GM18870 (cell line): ENCODE measurements around the gene HIC2.
"Not testable (repeated sequence)": the region's sequence is repeated elsewhere in the genome, so short reads cannot be mapped to it uniquely, and the experiment has no call there.

Experiments
- ATAC-seq: cut with Tn5 transposase; IDR thresholded peaks from one replicate; pipeline ENCODE4 v1.9.1; 2021; ENCODE audit warnings: moderate library complexity; ENCODE audit not compliant: unreplicated experiment

HIC2 gene

GRCh38 chr22:21449531-21450319 lies 32.6 kb downstream of the HIC2 start:
- no peak for ATAC-seq

DNA sequence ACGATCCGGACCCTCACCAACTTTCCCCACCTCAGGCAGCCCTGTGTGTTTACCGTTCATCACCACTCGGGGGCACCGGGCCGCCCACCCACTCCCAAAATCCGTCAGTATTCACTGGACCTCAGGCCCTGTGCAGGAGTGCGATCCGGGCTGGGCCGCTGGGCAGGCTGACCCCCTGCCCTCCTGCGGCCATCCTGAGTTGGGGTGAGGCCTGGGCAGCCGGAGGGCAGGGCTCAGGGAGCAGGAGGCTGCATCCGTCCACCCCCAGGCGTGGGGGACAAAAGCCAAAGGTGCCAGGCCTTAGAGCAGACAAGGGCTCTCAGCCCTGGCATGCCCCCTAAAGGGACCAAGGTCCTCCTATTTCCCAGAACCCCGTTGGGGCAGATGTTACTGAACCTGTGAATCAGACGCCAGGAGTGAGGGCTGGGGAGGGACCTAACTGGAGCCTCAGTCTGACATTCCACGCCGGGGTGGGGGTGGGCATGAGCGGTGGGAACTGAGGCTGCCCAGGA lies 33.2 kb downstream of the HIC2 start:
- ATAC-seq = no peak

GRCh38 chr22:21450858-21451353 lies 33.7 kb downstream of the HIC2 start:
- no peak for ATAC-seq

DNA sequence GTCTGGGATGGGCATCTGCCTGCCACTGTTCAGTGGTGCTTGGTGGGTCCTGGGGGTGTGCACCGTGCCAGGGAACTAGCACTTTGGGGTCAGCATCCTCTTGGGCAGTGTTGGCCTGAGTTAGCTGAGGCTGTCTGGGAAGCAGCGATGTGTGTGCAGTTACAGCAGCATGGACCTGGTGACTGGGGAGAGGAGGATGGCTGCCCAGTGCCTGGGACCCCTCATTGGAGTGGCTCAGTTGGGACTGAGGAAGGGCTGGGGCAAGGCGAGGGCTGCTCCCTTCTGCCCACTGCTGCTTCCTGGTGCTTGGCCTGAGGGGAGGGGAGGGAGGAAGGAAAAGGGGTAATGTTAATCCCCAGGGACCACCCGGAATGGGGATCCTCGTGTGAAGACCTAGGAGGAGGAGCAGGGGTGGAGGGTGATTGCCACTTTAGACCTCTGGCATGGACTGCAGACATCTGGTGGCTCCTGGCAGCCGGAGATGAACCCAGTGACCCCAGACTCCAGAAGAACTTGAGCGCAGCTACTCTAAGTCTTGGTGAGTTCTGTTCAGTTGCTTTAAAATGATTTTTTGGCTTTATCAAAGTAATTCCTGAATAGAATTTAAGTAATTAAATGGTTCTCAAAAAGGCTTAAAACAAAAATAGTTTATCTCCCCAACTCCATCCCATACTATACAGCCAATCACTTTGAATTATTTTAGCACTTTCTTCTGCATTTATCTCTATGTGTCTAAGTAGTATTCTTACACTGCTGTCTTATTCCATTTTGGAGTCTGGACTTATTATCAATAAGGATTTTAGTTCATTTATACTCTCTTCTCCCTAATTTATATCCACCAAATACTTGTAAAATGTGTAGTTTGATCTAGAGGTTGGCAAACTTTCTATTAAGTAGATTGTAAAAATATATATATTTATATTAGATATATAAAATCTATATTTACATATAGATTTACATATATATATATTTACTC lies 34.7 kb downstream of the HIC2 start:
- no peak for ATAC-seq

DNA sequence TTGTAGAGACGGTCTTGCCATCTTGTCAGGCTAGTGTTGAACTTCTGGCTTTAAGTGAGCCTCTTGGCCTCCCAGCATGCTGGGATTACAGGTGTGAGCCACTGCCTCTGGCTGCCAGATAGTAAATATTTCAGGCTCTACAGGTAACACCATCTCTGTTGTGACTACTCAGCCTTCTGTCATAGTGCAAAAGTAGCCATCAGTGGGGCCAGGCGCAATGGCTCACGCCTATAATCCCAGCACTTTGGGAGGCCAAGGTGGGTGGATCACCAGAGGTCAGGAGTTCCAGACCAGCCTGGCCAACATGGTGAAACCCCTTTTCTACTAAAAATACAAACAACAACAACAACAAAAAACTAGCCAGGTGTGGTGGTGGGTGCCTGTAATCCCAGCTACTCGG lies 35.5 kb downstream of the HIC2 start:
- ATAC-seq = not testable (repeated sequence)

DNA sequence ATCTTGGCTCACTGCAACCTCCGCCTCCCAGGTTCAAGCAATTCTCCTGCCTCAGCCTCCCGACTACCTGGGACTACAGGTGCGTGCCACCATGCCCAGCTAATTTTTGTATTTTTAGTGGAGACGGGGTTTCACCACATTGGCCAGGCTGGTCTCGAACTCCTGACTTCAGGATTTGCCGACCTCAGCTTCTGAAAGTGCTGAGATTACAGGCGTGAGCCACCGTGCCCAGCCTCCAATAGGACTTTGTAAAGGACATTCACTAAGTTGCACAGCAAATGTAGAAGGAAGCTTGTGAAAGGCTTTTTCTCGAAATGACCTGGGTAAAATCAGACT lies 37.8 kb downstream of the HIC2 start:
- not testable (repeated sequence) for ATAC-seq

- no peak for ATAC-seq
These were observed 38.3 kb downstream of the HIC2 start for GRCh38 chr22:21455334-21456089.

GRCh38 chr22:21457023-21457787 lies 40.0 kb downstream of the HIC2 start:
- ATAC-seq = no peak

DNA sequence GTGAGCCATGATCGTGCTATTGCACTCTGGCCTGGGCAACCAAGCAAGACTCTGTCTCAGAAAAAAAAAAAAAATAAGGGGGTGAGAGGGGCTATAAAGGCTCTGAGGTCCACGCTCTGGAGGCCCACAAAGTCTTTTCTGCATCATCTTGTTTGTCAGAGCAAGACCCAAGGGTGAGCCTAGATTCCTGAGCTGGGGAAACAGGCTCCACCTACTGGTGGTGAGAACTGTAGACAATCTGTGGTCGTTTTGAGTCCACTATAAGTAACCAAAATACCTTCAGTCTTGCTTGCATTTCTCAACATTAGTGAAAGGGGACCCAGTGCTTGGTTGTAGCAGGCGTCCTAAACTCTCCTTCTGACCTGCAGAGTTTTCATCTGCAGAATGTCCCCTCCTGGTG lies 45.5 kb downstream of the HIC2 start:
- ATAC-seq = not testable (repeated sequence)

- peak; percentile 19 for ATAC-seq
These were observed 50.4 kb downstream of the HIC2 start, which contains the start of gene TMEM191C for GRCh38 chr22:21467337-21468193. Gene TMEM191C (plus strand): TSS chr22:21467387. CDS start chr22:21467460, 73 bp downstream.

DNA sequence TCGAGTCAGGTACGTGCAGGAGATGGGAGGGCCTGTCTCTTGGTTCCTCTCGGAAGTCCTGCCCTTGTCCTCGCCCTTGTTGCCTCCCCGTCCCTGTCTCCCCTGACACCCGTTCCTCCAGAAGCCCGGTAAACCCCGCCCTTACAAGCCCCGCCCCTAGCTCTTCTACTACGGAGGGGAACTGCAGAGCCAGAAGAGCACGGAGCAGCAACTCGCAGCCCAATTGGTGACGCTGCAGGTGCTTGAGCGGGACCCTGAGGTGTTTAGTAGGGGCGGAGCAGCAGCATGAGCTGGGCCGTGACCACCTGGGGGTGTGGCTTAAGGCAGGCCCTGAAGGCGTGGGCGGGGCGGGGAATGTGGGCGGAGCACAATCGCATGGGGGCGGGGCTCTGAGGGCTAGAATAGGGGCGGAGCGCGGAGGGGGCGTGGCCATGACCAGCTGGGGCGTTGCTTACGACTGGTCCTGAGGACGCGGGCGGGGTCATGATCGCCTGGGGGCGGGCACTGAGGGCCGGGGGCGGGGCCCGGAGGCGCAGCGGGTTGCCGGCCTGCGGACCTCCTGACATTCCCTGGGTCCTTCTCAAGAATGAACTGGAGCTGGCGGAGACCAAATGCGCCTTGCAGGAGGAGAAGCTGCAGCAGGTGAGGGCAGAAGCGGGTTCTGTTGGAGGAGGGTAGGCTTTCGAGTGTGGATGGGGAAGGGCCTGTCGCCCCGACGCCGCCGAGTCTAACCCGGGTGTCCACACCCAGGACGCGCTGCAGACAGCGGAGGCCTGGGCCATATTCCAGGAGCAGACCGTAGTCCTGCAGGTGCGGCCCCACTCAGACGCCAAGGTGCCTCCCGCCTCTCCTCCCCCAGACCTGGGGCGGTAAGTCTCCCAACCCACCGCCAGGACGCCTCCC lies 51.3 kb downstream of the HIC2 start:
- ATAC-seq = peak; percentile 74

GRCh38 chr22:21469097-21469994 lies 52.2 kb downstream of the HIC2 start:
- not testable (repeated sequence) for ATAC-seq

- not testable (repeated sequence) for ATAC-seq
These were observed 55.8 kb downstream of the HIC2 start for GRCh38 chr22:21472984-21473383.

DNA sequence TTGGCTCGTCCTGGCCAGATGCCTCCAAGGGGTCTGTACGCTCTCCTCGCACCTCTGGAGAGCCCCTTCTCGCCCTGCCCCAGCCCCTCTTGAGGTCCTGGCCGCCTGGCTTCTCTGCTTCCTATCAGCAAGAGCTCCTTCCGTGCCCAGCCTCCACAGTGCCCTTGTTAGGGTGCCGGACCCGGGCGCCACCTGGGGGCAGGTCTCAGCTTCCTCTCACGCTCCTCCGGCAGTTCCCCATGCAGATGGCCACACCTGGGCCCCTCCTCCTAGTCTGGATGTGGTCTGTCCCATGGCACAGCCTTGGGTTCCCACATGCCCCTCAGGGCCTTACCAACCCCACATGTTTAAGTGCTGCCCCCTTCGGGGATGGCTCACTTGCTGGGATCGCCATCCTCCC lies 56.5 kb downstream of the HIC2 start:
- not testable (repeated sequence) for ATAC-seq

- not testable (repeated sequence) for ATAC-seq
These were observed 66.9 kb downstream of the HIC2 start for GRCh38 chr22:21484039-21484438.

DNA sequence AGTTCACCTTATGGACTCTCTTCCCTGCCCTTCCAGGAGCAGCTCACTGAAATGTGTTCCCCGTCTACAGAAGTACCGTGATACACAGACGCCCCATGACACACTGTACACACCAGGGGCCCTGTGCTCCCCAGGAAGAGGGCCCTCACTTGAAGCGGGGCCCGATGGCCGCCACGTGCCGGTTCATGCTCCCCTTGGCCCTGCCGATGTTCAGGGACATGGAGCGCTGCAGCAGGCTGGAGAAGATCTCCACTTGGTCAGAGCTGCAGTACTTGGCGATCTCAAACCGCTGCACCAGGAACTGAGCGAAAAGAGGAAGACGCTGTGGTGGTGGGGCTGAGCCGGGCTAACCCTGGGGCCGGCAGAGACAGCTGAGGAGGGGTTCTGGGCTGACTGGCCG lies 70.6 kb downstream of the HIC2 start:
- not testable (repeated sequence) for ATAC-seq

GRCh38 chr22:21489149-21489680 lies 72.0 kb downstream of the HIC2 start:
- not testable (repeated sequence) for ATAC-seq
